GM12878 (cell line): ENCODE data around the gene TNNT3. TPM values are rescaled to one million over a fixed set of nuclear protein-coding genes. Genes with fewer than 3 reads are reported as not detected.

Experiments
- ATAC-seq: fragments of 200-7000 bp; cut with Tn5 transposase; 3 replicates; pipeline ENCODE4 v1.9.1; 2020; ENCODE audit warnings: mild to moderate bottlenecking, moderate library complexity
- BruUV-seq: library from RNA; stranded (reverse); fragments of 400-500 nt; replicated peaks from 2 replicates; lab custom pipeline; 2021; lab: Mats Ljungman, UMichigan
- CTCF ChIA-PET: fragments of 300-600 bp; sonication (Branson Sonifier 250); formaldehyde crosslinking; extraction: SDS; loops from one replicate; lab custom pipeline; 2021; ENCODE audit warnings: inconsistent platforms; lab: Yijun Ruan, JAX
- POLR2A ChIA-PET: fragments of 350-600 bp; formaldehyde crosslinking; extraction: SDS; loops from one replicate; lab custom pipeline; 2021; ENCODE audit warnings: inconsistent platforms; lab: Charles Lee
- RAD21 ChIA-PET: fragments of 300-600 bp; sonication (Branson Sonifier 250); formaldehyde crosslinking; loops from one replicate; lab custom pipeline; 2023; ENCODE audit warnings: antibody characterized with exemption; ENCODE audit not compliant: unreplicated experiment; lab: Charles Lee
- SMC1A ChIA-PET: fragments of 300-600 bp; sonication (Branson Sonifier 250); formaldehyde crosslinking; loops from one replicate; lab custom pipeline; 2023; ENCODE audit not compliant: unreplicated experiment, uncharacterized antibody; lab: Charles Lee
- DNase-seq: peaks from one replicate; pipeline ENCODE4 v3.0.0-alpha.2; 2011; ENCODE audit warnings: low read depth, low spot score
- FAIRE-seq: peaks from 3 replicates; lab custom pipeline; 2011; peaks lifted over from hg19 to GRCh38; lab: Jason Lieb, UNC
- H2AFZ ChIP-seq: 2 replicates; pipeline ENCODE4 v1.6.0; 2011; ENCODE audit warnings: low read depth, low read length, control low read depth; ENCODE audit not compliant: control insufficient read depth
- H3K27ac ChIP-seq: 2 replicates; pipeline ENCODE4 v1.5.1; 2011; ENCODE audit warnings: control low read depth; ENCODE audit not compliant: control insufficient read depth, insufficient read depth
- H3K27me3 ChIP-seq, 2 experiments: replicated peaks in 1 of 2; 2 replicates each; pipeline versions ENCODE4 v1.6.0 to v1.6.1; 2011; ENCODE audit warnings: low read length in 1 of 2; ENCODE audit not compliant: control insufficient read depth in 2 of 2, insufficient read depth in 2 of 2
- H3K36me3 ChIP-seq, 2 experiments: 2 replicates each; pipeline ENCODE4 v1.5.1; 2011; ENCODE audit warnings: low read length in 1 of 2; ENCODE audit not compliant: control insufficient read depth in 2 of 2, insufficient read depth in 2 of 2
- H3K4me1 ChIP-seq: 2 replicates; pipeline ENCODE4 v1.6.1; 2011; ENCODE audit warnings: mild to moderate bottlenecking, low read length, moderate library complexity, mixed read lengths; ENCODE audit not compliant: control insufficient read depth, insufficient read depth
- H3K4me2 ChIP-seq: 2 replicates; pipeline ENCODE4 v1.6.0; 2011; ENCODE audit warnings: control low read depth; ENCODE audit not compliant: control insufficient read depth, insufficient read depth
- H3K4me3 ChIP-seq: fragments of 200-600 bp; sonication (generic); 2 replicates; pipeline ENCODE4 v1.5.1; 2016
- H3K79me2 ChIP-seq: 2 replicates; pipeline ENCODE4 v1.6.0; 2011; ENCODE audit warnings: low read length; ENCODE audit not compliant: control insufficient read depth, insufficient read depth
- H3K9ac ChIP-seq: 2 replicates; pipeline ENCODE4 v1.8.0; 2011; ENCODE audit warnings: low read length, control low read depth, mixed read lengths; ENCODE audit not compliant: control insufficient read depth, insufficient read depth
- H3K9me3 ChIP-seq: replicated peaks from 3 replicates; pipeline ENCODE4 v1.5.1; 2011; ENCODE audit warnings: mild to moderate bottlenecking, low read length; ENCODE audit not compliant: control insufficient read depth, insufficient read depth
- H4K20me1 ChIP-seq: 2 replicates; pipeline ENCODE4 v1.6.0; 2011; ENCODE audit not compliant: control insufficient read depth, insufficient read depth
- CEBPB ChIP-seq, 2 experiments: fragments of 150-350 bp in 1 of 2; IDR thresholded peaks; 2 replicates each; pipeline ENCODE4 v1.6.1; 2012 to 2014; ENCODE audit warnings: low read depth in 2 of 2, low read length in 2 of 2, borderline replicate concordance in 1 of 2, inconsistent platforms in 1 of 2
- DPF2 ChIP-seq: fragments of 450-650 bp; IDR thresholded peaks from 2 replicates; pipeline ENCODE4 v1.6.1; 2017; ENCODE audit warnings: mild to moderate bottlenecking
- LARP7 ChIP-seq: fragments of 450-650 bp; IDR thresholded peaks from 2 replicates; pipeline ENCODE4 v1.6.1; 2017; ENCODE audit warnings: mild to moderate bottlenecking
- POLR2A ChIP-seq: IDR thresholded peaks from 2 replicates; pipeline ENCODE4 v1.6.1; 2011; ENCODE audit warnings: low read depth, mild to moderate bottlenecking, low read length
- POLR2AphosphoS5 ChIP-seq: IDR thresholded peaks from 2 replicates; pipeline ENCODE4 v1.6.1; 2011; ENCODE audit warnings: mild to moderate bottlenecking, low read length, inconsistent platforms
- SMARCA5 ChIP-seq: fragments of 450-650 bp; IDR thresholded peaks from 2 replicates; pipeline ENCODE4 v1.6.1; 2017; ENCODE audit warnings: mild to moderate bottlenecking
- SMC3 ChIP-seq: IDR thresholded peaks from 2 replicates; pipeline ENCODE4 v1.6.1; 2011; ENCODE audit warnings: low read length, improper control_type of control experiment, borderline replicate concordance
- whole genome bisulfite sequencing: methylation state at CpG from one replicate; pipeline ENCODE4 v1.1.6; 2016; ENCODE audit warnings: low lambda C conversion rate; ENCODE audit not compliant: insufficient replicate concordance, insufficient coverage; ENCODE audit errors: missing lambda C conversion rate; 5-methylcytosine and 5-hydroxymethylcytosine counted together
- in situ Hi-C: fragments of 300-500 bp; cut with MboI; formaldehyde crosslinking; loops from 9 replicates; pipeline ENCODE4 v1.14.3; 2018; ENCODE audit warnings: mixed read lengths
- intact Hi-C: fragments of 100-400 bp; cut with micrococcal nuclease; formaldehyde crosslinking; loops from one replicate; pipeline ENCODE4 v1.14.2; 2022; ENCODE audit not compliant: unreplicated experiment
- polyA plus RNA-seq, 11 experiments: library from polyadenylated mRNA; depleted of rRNA in 4 of 11; unstranded in 6 of 11; stranded (reverse) in 5 of 11; fragments of >200 nt; fragmentation: Nextera tagmentation in 4 of 11; fragmentation: Illumina TruSeq in 1 of 11; extraction: Ambion mirVana in 4 of 11; extraction: Trizol in 1 of 11; gene quantifications; 1 replicate in 1 of 11; 2 replicates in 10 of 11; pipeline versions ENCODE4 v1.2.1 to v1.2.3, GENCODE V29; 2011 to 2016; ENCODE audit warnings: inconsistent platforms in 2 of 11, missing spikeins in 2 of 11, low read depth in 1 of 11
- total RNA-seq, 4 experiments: library from RNA; depleted of rRNA in 3 of 4; stranded (reverse); fragments of >200 nt in 3 of 4; fragmentation: Illumina TruSeq in 1 of 4; extraction: Trizol in 1 of 4; gene quantifications; 2 replicates each; pipeline versions ENCODE4 v1.2.1 to v1.2.3, GENCODE V29; 2013 to 2021
- TF ChIP-seq, protein P1 (sequence below): fragments of 450-650 bp; IDR thresholded peaks from 2 replicates; pipeline ENCODE4 v1.6.1; 2017; ENCODE audit warnings: low read depth, mild to moderate bottlenecking, moderate library complexity
- TF ChIP-seq, protein P2 (sequence below): fragments of 450-650 bp; IDR thresholded peaks from 2 replicates; pipeline ENCODE4 v1.6.1; 2017; ENCODE audit warnings: mild to moderate bottlenecking, low read depth, inconsistent platforms; ENCODE audit not compliant: poor library complexity, severe bottlenecking

TNNT3 gene
- total and polyA plus RNA-seq, 10 of the 15 experiments (the other 5 are each of a cell fraction or from before 2014, with no cell fraction given), result 0.40 to 0.50 TPM; not detected in 8

DNA sequence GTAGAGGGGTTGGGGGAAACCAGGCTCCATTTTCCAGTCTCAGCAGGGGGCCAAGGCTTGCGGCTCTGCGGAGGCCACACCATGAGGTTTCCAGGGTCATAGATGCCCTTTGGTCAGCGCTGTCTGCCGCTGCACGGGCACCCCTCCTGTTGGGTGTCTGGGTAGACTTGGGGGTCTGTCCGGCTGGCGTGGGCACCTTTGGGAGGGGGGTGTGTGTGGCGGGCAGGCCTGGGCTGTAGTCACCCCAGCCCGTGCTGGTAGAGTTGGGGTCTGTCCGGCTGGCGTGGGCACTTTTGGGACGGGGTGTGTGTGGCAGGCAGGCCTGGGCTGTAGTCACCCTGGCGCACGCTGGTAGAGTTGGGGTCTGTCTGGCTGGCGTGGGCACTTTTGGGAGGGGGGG, 48.0 kb upstream of the TNNT3 start:
- Histone ChIP-seq H3K27ac (no peak overlapping the region), H3K4me3 (no peak overlapping the region), H3K79me2 (peaks cover 2% of the 10 kb centered on the region), H3K27me3 (no peaks in the 10 kb centered on the region), H3K4me1 (no peaks in the 10 kb centered on the region), H3K9ac (no peak overlapping the region), H3K4me2 (no peak overlapping the region), H3K9me3 (no peaks in the 10 kb centered on the region), H2AFZ (no peak overlapping the region), H4K20me1 (no peaks in the 10 kb centered on the region; the same call in 1 of the 2 replicates), H3K36me3 (peaks cover 0 to 3% of the 10 kb centered on the region in 2 experiments; a peak in 3 of 4 replicates)
- in situ Hi-C loops, result no loop called here
- 92% methylated on average over 15 of the region's 15 CpGs for WGBS
- ChIA-PET CTCF (interaction anchor here (1.8 kb wide), 1 partner anchor 11 kb away, joined by 5 read pairs; no protein-coding TSS in a partner anchor), POLR2A (no interaction called here), SMC1A (no interaction called here), RAD21 (no interaction called here)
- ATAC-seq (no peak), DNase-seq (no peak), FAIRE-seq (no peak)
- TF ChIP-seq POLR2A, result 0 out of 2 replicates have a peak, but pooled peaks have one; percentile 1
- TF ChIP-seq SMARCA5, result no peak
- no TSS peak for BruUV-seq
- intact Hi-C loops, result no loop called here

DNA sequence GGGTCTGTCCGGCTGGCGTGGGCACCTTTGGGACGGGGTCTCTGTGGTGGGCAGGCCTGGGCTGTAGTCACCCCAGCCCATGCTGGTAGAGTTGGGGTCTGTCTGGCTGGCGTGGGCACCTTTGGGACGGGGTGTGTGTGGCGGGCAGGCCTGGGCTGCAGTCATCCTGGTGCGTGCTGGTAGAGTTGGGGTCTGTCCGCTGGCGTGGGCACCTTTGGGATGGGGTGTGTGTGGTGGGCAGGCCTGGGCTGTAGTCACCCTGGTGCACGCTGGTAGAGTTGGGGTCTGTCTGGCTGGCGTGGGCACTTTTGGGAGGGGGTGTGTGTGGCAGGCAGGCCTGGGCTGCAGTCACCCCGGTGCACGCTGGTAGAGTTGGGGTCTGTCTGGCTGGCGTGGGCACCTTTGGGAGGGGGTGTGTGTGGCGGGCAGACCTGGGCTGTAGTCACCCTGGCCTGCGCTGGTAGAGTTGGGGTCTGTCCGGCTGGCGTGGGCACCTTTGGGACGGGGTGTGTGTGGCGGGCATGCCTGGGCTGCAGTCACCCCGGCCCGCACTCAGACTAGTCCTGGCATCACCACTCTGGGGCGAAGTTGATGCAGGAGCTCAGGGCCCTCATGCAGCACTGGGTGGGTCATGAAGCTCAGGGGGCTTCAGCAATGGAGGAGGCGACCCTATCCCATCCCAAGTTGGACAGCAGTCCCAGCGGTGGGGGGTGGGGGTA, 47.1 kb upstream of the TNNT3 start:
- DNase-seq (no peak), ATAC-seq (no peak), FAIRE-seq (no peak)
- POLR2A ChIA-PET, result no interaction called here
- Histone ChIP-seq H2AFZ (no peak overlapping the region), H3K36me3 (peaks cover 0 to 1% of the 10 kb centered on the region in 2 experiments; a peak in 3 of 4 replicates), H3K4me1 (no peaks in the 10 kb centered on the region), H3K9me3 (no peaks in the 10 kb centered on the region), H3K27ac (no peak overlapping the region), H3K4me2 (no peak overlapping the region), H4K20me1 (no peaks in the 10 kb centered on the region; the same call in 1 of the 2 replicates), H3K4me3 (no peak overlapping the region), H3K79me2 (peaks cover 1% of the 10 kb centered on the region), H3K9ac (no peak overlapping the region), H3K27me3 (no peaks in the 10 kb centered on the region)
- TF ChIP-seq DPF2, result no peak
- TF ChIP-seq CEBPB (IDR thresholded peaks at IDR 0.05; ENCODE audit: borderline replicate concordance in 1 of 2, low read depth in 2 of 2, low read length in 2 of 2), result no peak
- TF ChIP-seq, protein P1, sequence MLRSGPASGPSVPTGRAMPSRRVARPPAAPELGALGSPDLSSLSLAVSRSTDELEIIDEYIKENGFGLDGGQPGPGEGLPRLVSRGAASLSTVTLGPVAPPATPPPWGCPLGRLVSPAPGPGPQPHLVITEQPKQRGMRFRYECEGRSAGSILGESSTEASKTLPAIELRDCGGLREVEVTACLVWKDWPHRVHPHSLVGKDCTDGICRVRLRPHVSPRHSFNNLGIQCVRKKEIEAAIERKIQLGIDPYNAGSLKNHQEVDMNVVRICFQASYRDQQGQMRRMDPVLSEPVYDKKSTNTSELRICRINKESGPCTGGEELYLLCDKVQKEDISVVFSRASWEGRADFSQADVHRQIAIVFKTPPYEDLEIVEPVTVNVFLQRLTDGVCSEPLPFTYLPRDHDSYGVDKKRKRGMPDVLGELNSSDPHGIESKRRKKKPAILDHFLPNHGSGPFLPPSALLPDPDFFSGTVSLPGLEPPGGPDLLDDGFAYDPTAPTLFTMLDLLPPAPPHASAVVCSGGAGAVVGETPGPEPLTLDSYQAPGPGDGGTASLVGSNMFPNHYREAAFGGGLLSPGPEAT, result no peak
- no peak for TF ChIP-seq LARP7
- 0 out of 2 replicates have a peak, but pooled peaks have one; percentile 12 for TF ChIP-seq POLR2AphosphoS5
- TF ChIP-seq, protein P2, sequence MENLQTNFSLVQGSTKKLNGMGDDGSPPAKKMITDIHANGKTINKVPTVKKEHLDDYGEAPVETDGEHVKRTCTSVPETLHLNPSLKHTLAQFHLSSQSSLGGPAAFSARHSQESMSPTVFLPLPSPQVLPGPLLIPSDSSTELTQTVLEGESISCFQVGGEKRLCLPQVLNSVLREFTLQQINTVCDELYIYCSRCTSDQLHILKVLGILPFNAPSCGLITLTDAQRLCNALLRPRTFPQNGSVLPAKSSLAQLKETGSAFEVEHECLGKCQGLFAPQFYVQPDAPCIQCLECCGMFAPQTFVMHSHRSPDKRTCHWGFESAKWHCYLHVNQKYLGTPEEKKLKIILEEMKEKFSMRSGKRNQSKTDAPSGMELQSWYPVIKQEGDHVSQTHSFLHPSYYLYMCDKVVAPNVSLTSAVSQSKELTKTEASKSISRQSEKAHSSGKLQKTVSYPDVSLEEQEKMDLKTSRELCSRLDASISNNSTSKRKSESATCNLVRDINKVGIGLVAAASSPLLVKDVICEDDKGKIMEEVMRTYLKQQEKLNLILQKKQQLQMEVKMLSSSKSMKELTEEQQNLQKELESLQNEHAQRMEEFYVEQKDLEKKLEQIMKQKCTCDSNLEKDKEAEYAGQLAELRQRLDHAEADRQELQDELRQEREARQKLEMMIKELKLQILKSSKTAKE, result no peak
- TF ChIP-seq SMC3, result no peak
- intact Hi-C loops, result no loop called here
- WGBS, result 94% methylated on average over 19 of the region's 25 CpGs
- SMC1A ChIA-PET, result no interaction called here
- no TSS peak for BruUV-seq
- in situ Hi-C loops, result no loop called here
- CTCF ChIA-PET, result no interaction called here
- RAD21 ChIA-PET, result no interaction called here
